ENCODE results near the gene WDR74. TPM values are rescaled to one million over a fixed set of nuclear protein-coding genes. Genes with fewer than 3 reads are reported as not detected.
"Not testable (repeated sequence)": the region's sequence is repeated elsewhere in the genome, so short reads cannot be mapped to it uniquely, and the experiment has no call there.

Gene WDR74
- total RNA-seq, 1 donor from 2014 or later, result 124 TPM

DNA sequence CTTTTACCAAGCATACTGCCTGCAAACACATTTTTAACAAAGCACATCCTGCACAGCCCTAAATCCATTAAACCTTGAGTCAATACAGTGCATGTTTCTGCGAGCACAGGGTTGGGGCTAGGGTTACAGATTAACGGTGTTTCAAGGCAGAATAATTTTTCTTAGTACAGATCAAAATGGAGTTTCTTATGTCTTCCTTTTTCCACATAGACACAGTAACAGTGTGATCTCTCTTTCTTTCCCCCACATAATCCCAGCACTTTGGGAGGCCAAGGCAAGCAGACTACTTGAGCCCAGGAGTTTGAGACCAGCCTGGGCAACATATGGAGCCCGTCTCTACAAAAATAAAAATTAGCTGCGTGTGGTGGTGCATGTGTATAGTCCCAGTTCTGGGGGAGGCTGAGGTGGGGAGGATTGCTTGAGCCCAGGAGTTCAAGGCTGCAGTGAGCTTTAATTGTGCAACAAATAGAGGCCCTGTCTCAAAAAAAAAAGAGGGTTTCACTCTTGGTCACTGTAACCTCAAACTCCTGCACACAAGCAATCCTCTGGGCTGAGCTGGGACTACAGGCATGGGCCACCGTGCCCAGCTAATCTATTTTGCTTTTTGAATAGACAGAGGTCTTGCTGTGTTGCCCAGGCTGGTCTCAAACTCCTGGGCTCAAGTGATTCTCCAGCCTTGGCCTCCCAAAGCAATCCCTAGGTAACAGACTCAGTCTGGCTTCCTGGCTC, 21.6 kb upstream of the WDR74 start:
- TF ChIP-seq, protein P1, sequence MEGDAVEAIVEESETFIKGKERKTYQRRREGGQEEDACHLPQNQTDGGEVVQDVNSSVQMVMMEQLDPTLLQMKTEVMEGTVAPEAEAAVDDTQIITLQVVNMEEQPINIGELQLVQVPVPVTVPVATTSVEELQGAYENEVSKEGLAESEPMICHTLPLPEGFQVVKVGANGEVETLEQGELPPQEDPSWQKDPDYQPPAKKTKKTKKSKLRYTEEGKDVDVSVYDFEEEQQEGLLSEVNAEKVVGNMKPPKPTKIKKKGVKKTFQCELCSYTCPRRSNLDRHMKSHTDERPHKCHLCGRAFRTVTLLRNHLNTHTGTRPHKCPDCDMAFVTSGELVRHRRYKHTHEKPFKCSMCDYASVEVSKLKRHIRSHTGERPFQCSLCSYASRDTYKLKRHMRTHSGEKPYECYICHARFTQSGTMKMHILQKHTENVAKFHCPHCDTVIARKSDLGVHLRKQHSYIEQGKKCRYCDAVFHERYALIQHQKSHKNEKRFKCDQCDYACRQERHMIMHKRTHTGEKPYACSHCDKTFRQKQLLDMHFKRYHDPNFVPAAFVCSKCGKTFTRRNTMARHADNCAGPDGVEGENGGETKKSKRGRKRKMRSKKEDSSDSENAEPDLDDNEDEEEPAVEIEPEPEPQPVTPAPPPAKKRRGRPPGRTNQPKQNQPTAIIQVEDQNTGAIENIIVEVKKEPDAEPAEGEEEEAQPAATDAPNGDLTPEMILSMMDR (IDR thresholded peaks at IDR 0.05), result no peak
- peaks cover 1% of the 10 kb centered on the region for H3K36me3 Mint-ChIP-seq (ENCODE audit: low read depth)
- POLR2A ChIA-PET, result interaction anchor here (0.7 to 4.1 kb wide), 9 partner anchors 9 to 196 kb away, joined by 3 to 52 read pairs (median 7); partner anchors contain the start of genes C11orf98, CSKMT, HNRNPUL2 and TEX54
- no peak for DNase-seq
- intact Hi-C loops (cut with micrococcal nuclease), result loop anchor here (5.0 kb wide), 1 partner anchor 269 kb away; the partner anchor contains the start of gene TUT1
- H3K27me3 Mint-ChIP-seq, result no peaks in the 10 kb centered on the region
- ATAC-seq (ENCODE audit: low read depth), result no peak
- CTCF ChIA-PET, result interaction anchor here (0.8 to 5.3 kb wide), 6 partner anchors 11 to 436 kb away, joined by 3 to 66 read pairs (median 4); partner anchors contain the start of genes SLC3A2 and TMEM179B
- peaks cover 24% of the 10 kb centered on the region for H3K4me1 Mint-ChIP-seq
- H3K9me3 Mint-ChIP-seq, result no peaks in the 10 kb centered on the region
- H3K4me3 Mint-ChIP-seq, result no peak overlapping the region
- no peak overlapping the region for H3K27ac Mint-ChIP-seq

DNA sequence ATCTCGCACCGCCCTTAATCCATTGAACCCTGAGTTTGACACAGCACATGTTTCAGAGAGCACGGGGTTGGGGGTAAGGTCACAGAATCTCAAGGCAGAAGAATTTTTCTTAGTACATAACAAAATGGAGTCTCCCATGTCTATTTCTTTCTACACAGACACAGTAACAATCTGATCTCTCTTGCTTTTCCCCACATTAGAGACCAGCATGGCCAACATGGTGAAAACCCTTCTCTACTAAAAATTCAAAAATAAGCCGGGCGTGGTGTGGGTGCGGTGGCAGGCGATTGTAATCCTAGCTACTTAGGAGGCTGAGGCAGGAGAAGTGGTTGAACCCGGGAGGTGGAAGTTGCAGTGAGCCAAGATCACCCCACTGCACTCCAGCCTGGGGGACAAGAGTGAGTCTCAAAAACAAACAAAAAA, 19.9 kb upstream of the WDR74 start:
- H3K27ac Mint-ChIP-seq; CTCF ChIA-PET; H3K9me3 Mint-ChIP-seq; DNase-seq; intact Hi-C loops (cut with micrococcal nuclease); ATAC-seq (ENCODE audit: low read depth); H3K27me3 Mint-ChIP-seq; H3K4me3 Mint-ChIP-seq: not testable (repeated sequence)
- Mint-ChIP-seq H3K36me3 (ENCODE audit: low read depth) (peaks cover 18% of the 10 kb centered on the region), H3K4me1 (peaks cover 36% of the 10 kb centered on the region)
- POLR2A ChIA-PET, result interaction anchor here (0.6 kb wide), 1 partner anchor 22 kb away, joined by 3 read pairs; no protein-coding TSS in a partner anchor

DNA sequence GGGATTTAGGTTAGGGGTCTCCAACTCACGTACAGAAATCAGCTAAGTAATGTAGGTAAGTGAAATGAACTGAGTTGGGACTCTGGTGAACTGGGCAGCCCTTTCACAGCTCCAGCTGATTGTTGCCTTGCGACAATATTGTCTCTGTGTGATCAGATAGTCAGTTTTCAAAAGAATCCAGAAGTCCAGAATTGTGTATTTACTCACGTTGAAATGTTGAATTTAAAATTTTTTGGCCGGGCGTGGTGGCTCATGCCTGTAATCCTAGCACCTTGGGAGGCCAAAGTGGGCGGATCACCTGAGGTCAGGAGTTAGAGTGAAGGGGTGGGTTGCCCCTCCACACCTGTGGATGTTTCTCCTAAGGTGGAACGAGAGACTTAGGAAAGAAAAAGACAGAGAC, 18.8 kb upstream of the WDR74 start:
- H3K4me1 Mint-ChIP-seq, result peaks cover 47% of the 10 kb centered on the region
- TF ChIP-seq, protein P1 (IDR thresholded peaks at IDR 0.05), result no peak
- ChIA-PET CTCF (interaction anchor here (0.7 to 3.4 kb wide), 2 partner anchors 72 to 464 kb away, joined by 3 to 26 read pairs; no protein-coding TSS in a partner anchor), POLR2A (interaction anchor here (0.7 to 10.5 kb wide), 10 partner anchors 15 to 205 kb away, joined by 3 to 597 read pairs (median 10); partner anchors contain the start of genes C11orf98, CSKMT, HNRNPUL2 and INTS5)
- H3K27ac Mint-ChIP-seq, result no peak overlapping the region
- no peaks in the 10 kb centered on the region for H3K27me3 Mint-ChIP-seq
- intact Hi-C loops (cut with micrococcal nuclease), result no loop called here
- ATAC-seq (ENCODE audit: low read depth) (no peak), DNase-seq (no peak)
- no peaks in the 10 kb centered on the region for H3K9me3 Mint-ChIP-seq
- H3K36me3 Mint-ChIP-seq (ENCODE audit: low read depth), result peaks cover 29% of the 10 kb centered on the region
- no peak overlapping the region for H3K4me3 Mint-ChIP-seq

DNA sequence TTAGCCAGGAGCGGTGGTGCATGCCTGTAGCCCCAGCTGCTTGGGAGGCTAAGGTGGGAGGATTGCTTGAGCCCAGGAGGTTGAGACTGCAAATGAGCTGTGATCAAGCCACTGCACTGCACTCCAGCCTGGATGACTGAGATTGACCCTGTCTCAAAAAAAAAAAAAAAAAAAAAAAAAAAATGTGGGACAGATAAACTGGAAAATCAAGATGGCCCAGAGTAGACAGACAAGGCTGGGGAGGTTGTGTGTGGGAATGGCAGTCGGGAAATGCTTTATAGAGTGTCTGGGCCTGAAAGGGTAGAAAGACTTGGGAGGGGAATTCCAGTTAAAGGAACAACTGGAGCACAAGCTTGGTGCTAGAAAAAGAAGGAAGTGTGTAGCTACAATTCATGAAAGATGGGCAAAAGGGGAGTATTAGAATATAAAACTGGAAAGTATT, 18.2 kb upstream of the WDR74 start:
- intact Hi-C loops (cut with micrococcal nuclease), result no loop called here
- no peak overlapping the region for H3K27ac Mint-ChIP-seq
- POLR2A ChIA-PET, result interaction anchor here (0.7 to 10.5 kb wide), 13 partner anchors 14 to 266 kb away, joined by 3 to 597 read pairs (median 15); partner anchors contain the start of genes C11orf98, CSKMT, HNRNPUL2 and INTS5

DNA sequence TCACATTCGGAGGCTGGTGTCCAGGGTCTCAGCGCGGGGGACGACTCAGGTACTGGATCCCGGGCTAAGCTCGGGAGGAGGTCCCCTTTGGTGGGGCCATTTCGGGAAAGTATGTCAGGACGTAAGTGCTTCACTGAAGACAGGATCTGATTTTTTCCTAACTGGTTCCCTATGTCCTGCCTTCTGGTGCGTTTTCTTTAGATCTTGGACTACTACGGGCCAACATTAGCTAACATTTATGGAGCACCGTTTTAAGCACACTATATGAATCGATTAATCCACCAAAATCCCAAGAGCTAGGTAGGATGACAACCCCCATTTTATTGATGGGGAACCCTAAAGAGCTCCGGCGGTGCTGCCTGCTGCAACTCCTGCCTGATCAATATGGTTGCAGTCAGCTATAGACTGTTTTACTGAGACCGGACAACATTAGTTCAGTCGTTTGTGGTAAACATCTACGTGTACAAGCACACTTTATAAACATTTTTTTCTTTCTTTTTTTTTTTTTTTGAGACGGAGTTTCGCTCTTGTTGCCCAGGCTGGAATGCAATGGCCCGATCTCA, 17.0 kb upstream of the WDR74 start:
- Mint-ChIP-seq H3K4me1 (peaks cover 56% of the 10 kb centered on the region), H3K36me3 (ENCODE audit: low read depth) (peaks cover 47% of the 10 kb centered on the region), H3K27ac (peak overlapping the region; percentile 96), H3K27me3 (no peaks in the 10 kb centered on the region), H3K9me3 (no peaks in the 10 kb centered on the region), H3K4me3 (peak overlapping the region; percentile 99)
- POLR2A ChIA-PET, result interaction anchor here (0.5 to 10.5 kb wide), 44 partner anchors 9 to 1059 kb away, joined by 3 to 597 read pairs (median 6); partner anchors contain the start of genes AHNAK, B3GAT3, C11orf98 and CSKMT
- no peak for ATAC-seq (ENCODE audit: low read depth)
- TF ChIP-seq, protein P1 (IDR thresholded peaks at IDR 0.05), result no peak
- intact Hi-C loops (cut with micrococcal nuclease), result loop anchor here (1.0 kb wide), 6 partner anchors 24 to 210 kb away; partner anchors contain the start of genes GANAB, NXF1, STX5 and TEX54
- CTCF ChIA-PET, result interaction anchor here (0.5 to 3.4 kb wide), 5 partner anchors 17 to 462 kb away, joined by 3 to 26 read pairs (median 3); partner anchors contain the start of genes SLC3A2, TUT1 and WDR74
- DNase-seq, result no peak

More for the DNA sequence above, 18.2 kb upstream of the WDR74 start:
- DNase-seq, result no peak
- H3K9me3 Mint-ChIP-seq, result no peaks in the 10 kb centered on the region
- no peak for ATAC-seq (ENCODE audit: low read depth)
- H3K4me1 Mint-ChIP-seq, result peaks cover 48% of the 10 kb centered on the region
- CTCF ChIA-PET, result interaction anchor here (0.7 to 3.4 kb wide), 2 partner anchors 72 to 463 kb away, joined by 3 to 26 read pairs; no protein-coding TSS in a partner anchor
- H3K27me3 Mint-ChIP-seq, result no peaks in the 10 kb centered on the region
- TF ChIP-seq, protein P1 (IDR thresholded peaks at IDR 0.05), result no peak
- peaks cover 35% of the 10 kb centered on the region for H3K36me3 Mint-ChIP-seq (ENCODE audit: low read depth)
- no peak overlapping the region for H3K4me3 Mint-ChIP-seq

All from activated B cell treated with CpG ODN at 0.5 μM for 24 hours (primary cell).